GM19468 (cell line): ENCODE measurements around the gene LIPE.

ENCODE experiments used
- ATAC-seq: cut with Tn5 transposase; IDR thresholded peaks from one replicate; pipeline ENCODE4 v1.9.1; 2021; ENCODE audit warnings: mild to moderate bottlenecking, moderate library complexity, moderate number of reproducible peaks; ENCODE audit not compliant: unreplicated experiment; ENCODE audit errors: extremely low read depth

LIPE gene

DNA sequence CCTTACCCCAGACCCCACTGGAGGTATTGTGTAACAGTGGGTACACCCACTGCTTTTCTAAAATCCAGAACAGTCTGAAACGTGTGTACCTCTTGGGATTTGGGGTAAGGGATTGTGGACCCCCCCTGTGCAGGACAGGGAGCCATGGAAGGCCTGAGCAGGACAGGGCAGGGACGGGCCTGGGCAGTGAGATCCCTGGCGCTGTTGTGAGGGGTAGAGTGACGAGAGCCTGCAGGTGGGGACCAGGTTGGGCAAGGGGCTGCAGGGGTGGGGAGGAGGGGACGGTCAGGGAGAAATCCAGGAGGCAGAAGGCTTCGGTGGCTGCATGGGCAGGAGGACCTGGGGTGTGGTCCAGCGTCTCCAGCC is 65.7 kb downstream of the LIPE start:
- ATAC-seq, result no peak

DNA sequence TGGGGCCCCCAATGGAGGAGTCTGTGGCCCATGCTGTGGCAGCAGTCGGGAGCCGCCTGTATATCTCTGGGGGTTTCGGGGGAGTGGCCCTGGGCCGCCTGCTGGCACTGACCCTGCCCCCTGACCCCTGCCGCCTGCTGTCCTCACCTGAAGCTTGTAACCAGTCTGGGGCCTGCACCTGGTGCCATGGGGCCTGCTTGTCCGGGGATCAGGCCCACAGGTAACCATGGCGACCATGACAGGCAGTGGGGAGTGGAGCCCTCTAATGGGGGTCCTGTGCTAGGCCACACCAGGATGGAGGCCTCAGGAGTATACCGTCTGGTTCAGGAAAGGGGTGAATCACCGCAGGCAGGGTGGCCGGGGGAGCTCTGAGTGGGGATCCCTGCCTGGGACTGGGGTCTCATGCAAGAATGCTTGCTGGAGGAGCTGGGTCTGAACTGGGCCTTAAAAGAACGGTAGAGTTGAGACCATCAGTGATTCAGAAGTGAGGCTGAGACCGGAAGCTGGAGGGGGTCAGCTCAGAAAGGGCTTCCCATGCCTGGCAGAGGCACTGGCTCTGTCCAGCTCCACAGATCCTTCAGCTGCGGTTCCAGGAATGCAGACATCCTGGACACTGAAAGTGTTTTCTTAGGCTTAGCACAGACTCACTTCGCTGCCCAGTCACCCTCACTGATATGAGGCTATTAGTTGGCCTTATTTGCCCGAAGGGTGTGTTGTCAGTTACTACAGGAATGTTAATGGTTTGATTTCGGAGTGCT is 66.2 kb downstream of the LIPE start:
- no peak for ATAC-seq

GRCh38 chr19:42357290-42357689 is 69.9 kb downstream of the LIPE start:
- no peak for ATAC-seq

GRCh38 chr19:42356686-42357085 is 70.5 kb downstream of the LIPE start:
- no peak for ATAC-seq

- no peak for ATAC-seq
Measured at GRCh38 chr19:42355896-42356295, 71.3 kb downstream of the LIPE start.

DNA sequence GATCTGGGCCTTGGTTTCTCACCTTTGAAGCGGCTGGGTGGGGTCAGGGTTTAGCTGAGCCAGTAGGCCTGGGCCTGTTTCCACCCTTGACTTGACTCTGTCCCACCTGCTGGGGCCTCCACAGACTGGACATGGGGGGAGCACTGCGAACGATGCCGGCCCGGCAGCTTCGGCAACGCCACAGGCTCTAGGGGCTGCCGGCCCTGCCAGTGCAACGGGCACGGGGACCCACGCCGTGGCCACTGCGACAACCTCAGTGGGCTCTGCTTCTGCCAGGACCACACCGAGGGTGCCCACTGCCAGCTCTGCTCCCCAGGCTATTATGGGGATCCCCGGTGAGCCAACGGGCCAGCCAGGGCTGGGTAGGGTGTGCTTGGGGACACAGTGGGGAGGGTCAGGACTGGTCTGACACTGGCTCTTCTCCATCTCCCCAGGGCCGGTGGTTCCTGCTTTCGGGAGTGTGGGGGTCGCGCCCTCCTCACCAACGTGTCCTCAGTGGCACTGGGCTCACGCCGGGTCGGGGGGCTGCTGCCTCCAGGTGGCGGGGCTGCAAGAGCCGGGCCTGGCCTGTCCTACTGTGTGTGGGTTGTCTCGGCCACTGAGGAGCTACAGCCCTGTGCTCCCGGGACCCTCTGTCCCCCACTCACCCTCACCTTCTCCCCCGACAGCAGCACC is 73.7 kb downstream of the LIPE start:
- ATAC-seq, result no peak

DNA sequence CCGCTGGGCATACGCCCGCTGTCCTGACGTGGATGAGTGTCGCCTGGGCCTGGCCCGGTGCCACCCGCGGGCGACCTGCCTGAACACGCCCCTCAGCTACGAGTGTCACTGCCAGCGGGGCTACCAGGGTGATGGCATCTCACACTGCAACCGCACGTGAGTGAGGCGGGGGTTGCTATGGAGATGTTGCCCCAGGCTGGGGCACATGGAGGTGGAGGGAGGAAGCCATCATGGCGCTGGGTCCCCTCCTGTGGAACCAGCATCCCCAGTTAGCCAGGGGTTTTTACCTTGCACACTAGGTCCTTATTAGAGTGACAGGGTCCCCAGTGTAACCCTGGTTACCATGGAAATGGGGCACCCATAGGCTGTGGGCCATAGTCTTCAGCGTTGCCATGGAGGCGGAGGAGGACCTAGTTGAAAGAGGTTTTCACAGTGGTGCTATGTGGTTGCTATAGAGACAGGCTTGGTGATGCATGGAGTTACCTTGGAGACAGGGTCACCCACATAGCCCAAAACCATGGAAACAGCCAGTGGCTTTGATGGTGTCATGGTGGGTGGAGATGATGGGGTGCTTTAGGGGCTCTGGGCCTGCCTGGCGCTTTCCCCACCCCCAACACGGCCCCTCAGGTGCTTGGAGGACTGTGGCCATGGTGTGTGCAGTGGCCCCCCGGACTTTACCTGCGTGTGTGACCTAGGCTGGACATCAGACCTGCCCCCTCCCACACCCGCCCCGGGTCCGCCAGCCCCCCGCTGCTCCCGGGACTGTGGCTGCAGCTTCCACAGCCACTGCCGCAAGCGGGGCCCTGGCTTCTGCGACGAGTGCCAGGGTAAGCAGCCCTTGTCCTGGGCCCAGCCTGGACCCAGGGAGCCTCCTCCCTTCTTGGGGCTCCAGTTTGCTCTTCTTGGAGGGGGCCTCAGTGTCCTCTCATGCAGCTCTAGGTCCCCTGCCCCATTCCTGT is 74.6 kb downstream of the LIPE start:
- no peak for ATAC-seq
